ENCODE results near the gene FUCA1.

FUCA1 gene

GRCh38 chr1:23913212-23913880 is 45.3 kb upstream of the FUCA1 start, which contains the start of gene CNR2:
Gene CNR2, minus strand, starts transcription at chr1:23913362. Its CDS starts 37,745 bp downstream, at chr1:23875617.
- no peak within 1 kb of the TSS for H3K9ac ChIP-seq (ENCODE audit: low read length)
- H3K18ac ChIP-seq (ENCODE audit: low read depth in 1 of 2, low read length in 2 of 2), result no peak within 1 kb of the TSS
- peaks cover 3% of the 10 kb centered on the region for H3K4me1 ChIP-seq (ENCODE audit: control insufficient read depth, insufficient read depth, low read depth, low read length)
- H3K36me3 ChIP-seq (ENCODE audit: control insufficient read depth in 1 of 2, insufficient read depth in 2 of 2, low read depth in 1 of 2, low read length in 2 of 2), result no peaks in the 10 kb centered on the region
- no peak within 1 kb of the TSS for H2BK5ac ChIP-seq (ENCODE audit: low read depth, low read length, poor library complexity, severe bottlenecking)
- DNase-seq, result no peak
- no peak within 1 kb of the TSS for H3K23ac ChIP-seq (ENCODE audit: low read length in 2 of 2)
- no peak within 1 kb of the TSS for H2BK120ac ChIP-seq (ENCODE audit: low read depth, low read length)
- H2BK12ac ChIP-seq (ENCODE audit: low read length in 2 of 2), result no peak within 1 kb of the TSS
- WGBS, result 60% methylated on average over 7 of the region's 7 CpGs
- peaks cover 8 to 41% of the 10 kb centered on the region in 2 experiments for H3K27me3 ChIP-seq (ENCODE audit: control insufficient read depth in 1 of 2, insufficient read depth in 1 of 2, low read length in 2 of 2)
- H3K9me3 ChIP-seq (ENCODE audit: control insufficient read depth, low read length), result no peaks in the 10 kb centered on the region
- H2AK5ac ChIP-seq (ENCODE audit: low read length, severe bottlenecking), result no peak within 1 kb of the TSS
- no peak within 1 kb of the TSS for H3K14ac ChIP-seq (ENCODE audit: low read length in 2 of 2)
- H3K27ac ChIP-seq (ENCODE audit: low read length, poor library complexity, severe bottlenecking), result no peak within 1 kb of the TSS
- no peak within 1 kb of the TSS for H3K4me3 ChIP-seq (ENCODE audit: insufficient read depth in 1 of 2, low read depth in 1 of 2, low read length in 2 of 2)
- no peak within 1 kb of the TSS for H4K8ac ChIP-seq (ENCODE audit: low read length)
- no peak within 1 kb of the TSS for H2BK15ac ChIP-seq (ENCODE audit: low read depth, poor library complexity, severe bottlenecking)
- no peak within 1 kb of the TSS for H2AFZ ChIP-seq (ENCODE audit: low read depth, low read length)
- no peak within 1 kb of the TSS for H3K4me2 ChIP-seq (ENCODE audit: low read length, poor library complexity, severe bottlenecking)
- H3K4ac ChIP-seq (ENCODE audit: low read depth in 1 of 2, low read length in 2 of 2), result no peak within 1 kb of the TSS
- no peak within 1 kb of the TSS for H4K91ac ChIP-seq (ENCODE audit: low read length)
- no peaks in the 10 kb centered on the region for H3K79me1 ChIP-seq (replicated peaks; ENCODE audit: low read length, poor library complexity, severe bottlenecking)

- Histone ChIP-seq H2BK12ac (ENCODE audit: low read length in 2 of 2) (no peak overlapping the region), H2BK5ac (ENCODE audit: low read depth, low read length, poor library complexity, severe bottlenecking) (no peak overlapping the region), H2BK120ac (ENCODE audit: low read depth, low read length) (no peak overlapping the region), H4K91ac (ENCODE audit: low read length) (no peak overlapping the region), H4K8ac (ENCODE audit: low read length) (no peak overlapping the region), H3K4me3 (ENCODE audit: insufficient read depth in 1 of 2, low read depth in 1 of 2, low read length in 2 of 2) (no peak overlapping the region), H3K27me3 (ENCODE audit: control insufficient read depth in 1 of 2, insufficient read depth in 1 of 2, low read length in 2 of 2) (peaks cover 8 to 48% of the 10 kb centered on the region in 2 experiments), H3K4me1 (ENCODE audit: control insufficient read depth, insufficient read depth, low read depth, low read length) (peaks cover under 1% of the 10 kb centered on the region), H3K27ac (ENCODE audit: low read length, poor library complexity, severe bottlenecking) (no peak overlapping the region), H3K36me3 (ENCODE audit: control insufficient read depth in 1 of 2, insufficient read depth in 2 of 2, low read depth in 1 of 2, low read length in 2 of 2) (no peaks in the 10 kb centered on the region), H3K23ac (ENCODE audit: low read length in 2 of 2) (no peak overlapping the region), H3K14ac (ENCODE audit: low read length in 2 of 2) (no peak overlapping the region), H3K9ac (ENCODE audit: low read length) (no peak overlapping the region), H3K4me2 (ENCODE audit: low read length, poor library complexity, severe bottlenecking) (no peak overlapping the region), H3K79me1 (replicated peaks; ENCODE audit: low read length, poor library complexity, severe bottlenecking) (no peaks in the 10 kb centered on the region), H2BK15ac (ENCODE audit: low read depth, poor library complexity, severe bottlenecking) (no peak overlapping the region), H2AK5ac (ENCODE audit: low read length, severe bottlenecking) (no peak overlapping the region), H3K18ac (ENCODE audit: low read depth in 1 of 2, low read length in 2 of 2) (no peak overlapping the region), H3K9me3 (ENCODE audit: control insufficient read depth, low read length) (no peaks in the 10 kb centered on the region), H3K4ac (ENCODE audit: low read depth in 1 of 2, low read length in 2 of 2) (no peak overlapping the region), H2AFZ (ENCODE audit: low read depth, low read length) (no peak overlapping the region)
- DNase-seq, result no peak
- WGBS, result 85% methylated on average over 8 of the region's 8 CpGs
These were observed 43.8 kb upstream of the FUCA1 start for GRCh38 chr1:23911921-23912320.

GRCh38 chr1:23910553-23911246 is 42.6 kb upstream of the FUCA1 start:
- WGBS, result 83% methylated on average over 8 of the region's 11 CpGs
- Histone ChIP-seq H3K14ac (ENCODE audit: low read length in 2 of 2) (no peak overlapping the region), H3K4me1 (ENCODE audit: control insufficient read depth, insufficient read depth, low read depth, low read length) (no peaks in the 10 kb centered on the region), H3K4ac (ENCODE audit: low read depth in 1 of 2, low read length in 2 of 2) (no peak overlapping the region), H3K4me3 (ENCODE audit: insufficient read depth in 1 of 2, low read depth in 1 of 2, low read length in 2 of 2) (no peak overlapping the region), H3K79me1 (replicated peaks; ENCODE audit: low read length, poor library complexity, severe bottlenecking) (no peaks in the 10 kb centered on the region), H3K18ac (ENCODE audit: low read depth in 1 of 2, low read length in 2 of 2) (no peak overlapping the region), H3K4me2 (ENCODE audit: low read length, poor library complexity, severe bottlenecking) (no peak overlapping the region), H2BK120ac (ENCODE audit: low read depth, low read length) (no peak overlapping the region), H2AFZ (ENCODE audit: low read depth, low read length) (no peak overlapping the region), H2BK15ac (ENCODE audit: low read depth, poor library complexity, severe bottlenecking) (no peak overlapping the region), H3K9ac (ENCODE audit: low read length) (no peak overlapping the region), H3K27ac (ENCODE audit: low read length, poor library complexity, severe bottlenecking) (no peak overlapping the region), H2AK5ac (ENCODE audit: low read length, severe bottlenecking) (no peak overlapping the region), H2BK5ac (ENCODE audit: low read depth, low read length, poor library complexity, severe bottlenecking) (no peak overlapping the region), H2BK12ac (ENCODE audit: low read length in 2 of 2) (no peak overlapping the region), H3K36me3 (ENCODE audit: control insufficient read depth in 1 of 2, insufficient read depth in 2 of 2, low read depth in 1 of 2, low read length in 2 of 2) (no peaks in the 10 kb centered on the region), H3K27me3 (ENCODE audit: control insufficient read depth in 1 of 2, insufficient read depth in 1 of 2, low read length in 2 of 2) (peaks cover 12 to 53% of the 10 kb centered on the region in 2 experiments), H3K23ac (ENCODE audit: low read length in 2 of 2) (no peak overlapping the region), H4K8ac (ENCODE audit: low read length) (no peak overlapping the region), H4K91ac (ENCODE audit: low read length) (no peak overlapping the region), H3K9me3 (ENCODE audit: control insufficient read depth, low read length) (no peaks in the 10 kb centered on the region)
- DNase-seq, result no peak

- Histone ChIP-seq H3K4ac (ENCODE audit: low read depth in 1 of 2, low read length in 2 of 2) (no peak overlapping the region), H3K9me3 (ENCODE audit: control insufficient read depth, low read length) (no peaks in the 10 kb centered on the region), H3K9ac (ENCODE audit: low read length) (no peak overlapping the region), H2AK5ac (ENCODE audit: low read length, severe bottlenecking) (no peak overlapping the region), H3K36me3 (ENCODE audit: control insufficient read depth in 1 of 2, insufficient read depth in 2 of 2, low read depth in 1 of 2, low read length in 2 of 2) (no peaks in the 10 kb centered on the region), H2BK12ac (ENCODE audit: low read length in 2 of 2) (no peak overlapping the region), H2AFZ (ENCODE audit: low read depth, low read length) (no peak overlapping the region), H3K23ac (ENCODE audit: low read length in 2 of 2) (no peak overlapping the region), H3K14ac (ENCODE audit: low read length in 2 of 2) (no peak overlapping the region), H3K4me1 (ENCODE audit: control insufficient read depth, insufficient read depth, low read depth, low read length) (no peaks in the 10 kb centered on the region), H3K18ac (ENCODE audit: low read depth in 1 of 2, low read length in 2 of 2) (no peak overlapping the region), H2BK15ac (ENCODE audit: low read depth, poor library complexity, severe bottlenecking) (no peak overlapping the region), H2BK120ac (ENCODE audit: low read depth, low read length) (no peak overlapping the region), H3K27ac (ENCODE audit: low read length, poor library complexity, severe bottlenecking) (no peak overlapping the region), H3K4me3 (ENCODE audit: insufficient read depth in 1 of 2, low read depth in 1 of 2, low read length in 2 of 2) (no peak overlapping the region), H4K8ac (ENCODE audit: low read length) (no peak overlapping the region), H2BK5ac (ENCODE audit: low read depth, low read length, poor library complexity, severe bottlenecking) (no peak overlapping the region), H3K79me1 (replicated peaks; ENCODE audit: low read length, poor library complexity, severe bottlenecking) (no peaks in the 10 kb centered on the region), H3K4me2 (ENCODE audit: low read length, poor library complexity, severe bottlenecking) (no peak overlapping the region), H3K27me3 (ENCODE audit: control insufficient read depth in 1 of 2, insufficient read depth in 1 of 2, low read length in 2 of 2) (peaks cover 12 to 55% of the 10 kb centered on the region in 2 experiments), H4K91ac (ENCODE audit: low read length) (no peak overlapping the region)
- WGBS, result 91% methylated on average over 6 of the region's 8 CpGs
- no peak for DNase-seq
These were observed 42.1 kb upstream of the FUCA1 start for GRCh38 chr1:23910144-23910543.
